Erythroblast (primary cell): ENCODE results near the gene SENP1.

Experiments
- DNase-seq, 2 experiments: peaks; one replicate each; lab custom pipeline; 2025; lab: John Stamatoyannopoulos, UW
- GATA1 ChIP-seq: IDR thresholded peaks from 2 replicates; pipeline ENCODE4 v1.6.1; 2011; ENCODE audit warnings: low read depth, mild to moderate bottlenecking, control low read depth, low read length, moderate library complexity
- POLR2A ChIP-seq: IDR thresholded peaks from 2 replicates; pipeline ENCODE4 v1.6.1; 2011; ENCODE audit warnings: mild to moderate bottlenecking, low read length

Gene SENP1

GRCh38 chr12:48068457-48068856 is 37.4 kb downstream of the SENP1 start:
- no peak for DNase-seq
- TF ChIP-seq POLR2A (no peak), GATA1 (no peak)

GRCh38 chr12:48067250-48067938 is 38.5 kb downstream of the SENP1 start:
- TF ChIP-seq GATA1 (no peak), POLR2A (no peak)
- no peak for DNase-seq

- DNase-seq: no peak
- TF ChIP-seq GATA1 (no peak), POLR2A (no peak)
Observed at GRCh38 chr12:48065041-48065440, 40.8 kb downstream of the SENP1 start.

GRCh38 chr12:48063530-48063929 is 42.3 kb downstream of the SENP1 start:
- no peak for DNase-seq
- TF ChIP-seq GATA1: no peak
- no peak for TF ChIP-seq POLR2A

- TF ChIP-seq POLR2A (no peak), GATA1 (no peak)
- DNase-seq: no peak
Observed at GRCh38 chr12:48061938-48062719, 43.8 kb downstream of the SENP1 start.

- no peak for TF ChIP-seq GATA1
- no peak for TF ChIP-seq POLR2A
- DNase-seq: no peak
Observed at GRCh38 chr12:48060474-48060873, 45.4 kb downstream of the SENP1 start.

- no peak for TF ChIP-seq GATA1
- TF ChIP-seq POLR2A: no peak
- DNase-seq: no peak
Observed at GRCh38 chr12:48058771-48059170, 47.1 kb downstream of the SENP1 start.

GRCh38 chr12:48054955-48055821 is 50.7 kb downstream of the SENP1 start:
- DNase-seq: no peak
- TF ChIP-seq POLR2A: no peak
- TF ChIP-seq GATA1: no peak

- TF ChIP-seq GATA1 (no peak), POLR2A (no peak)
- DNase-seq: no peak
Observed at GRCh38 chr12:48053883-48054282, 52.0 kb downstream of the SENP1 start.

GRCh38 chr12:48053122-48053521 is 52.8 kb downstream of the SENP1 start:
- no peak for TF ChIP-seq POLR2A
- no peak for TF ChIP-seq GATA1
- DNase-seq: no peak

- no peak for DNase-seq
Observed at GRCh38 chr12:48051681-48052080, 54.2 kb downstream of the SENP1 start.

GRCh38 chr12:48050174-48050573 is 55.7 kb downstream of the SENP1 start:
- no peak for DNase-seq
- TF ChIP-seq GATA1 (no peak), POLR2A (no peak)

More at GRCh38 chr12:48051681-48052080, 54.2 kb downstream of the SENP1 start:
- TF ChIP-seq POLR2A (no peak), GATA1 (no peak)

- no peak for DNase-seq
- TF ChIP-seq GATA1: no peak
- TF ChIP-seq POLR2A: no peak
Observed at GRCh38 chr12:48045965-48046518, 59.8 kb downstream of the SENP1 start.
